Measurements from ENCODE around the gene WDR72. TPM values are rescaled to one million over a fixed set of nuclear protein-coding genes. Genes with fewer than 3 reads are reported as not detected.

Gene WDR72
- total RNA-seq, 2 donors from 2014 or later: 5.4 to 9.2 TPM

DNA sequence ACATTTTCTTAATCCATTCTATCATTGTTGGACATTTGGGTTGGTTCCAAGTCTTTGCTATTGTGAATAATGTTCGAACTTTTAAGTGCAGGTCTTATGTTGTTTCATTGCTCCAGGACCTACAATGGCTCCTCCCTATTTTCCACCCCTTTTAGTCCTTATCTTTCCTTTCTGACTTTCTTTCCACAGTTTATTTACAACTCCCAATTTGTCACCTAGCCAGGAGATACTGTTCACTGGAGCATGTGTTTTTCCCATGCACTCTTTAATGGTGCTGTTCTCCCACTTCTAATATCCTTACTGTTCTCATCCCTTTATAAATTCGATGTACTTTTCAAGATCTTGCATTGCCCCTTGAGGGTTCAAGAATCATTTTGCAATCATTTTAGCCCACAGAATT, 290.0 kb downstream of the WDR72 start:
- no peaks in the 10 kb centered on the region for H3K36me3 ChIP-seq (replicated peaks in 1 of 2; ENCODE audit: insufficient read depth in 1 of 2, low read depth in 2 of 2)
- DNase-seq (no peak), ATAC-seq (no peak)
- TF ChIP-seq POLR2A (IDR thresholded peaks at IDR 0.05) (no peak), CTCF (IDR thresholded peaks at IDR 0.05) (no peak)
- intact Hi-C loops (cut with DNase I): no loop called here
- WGBS, 2 donors: 43 to 46% methylated on average over 2 of the region's 2 CpGs
- no peaks in the 10 kb centered on the region for H3K27me3 ChIP-seq
- H3K4me3 ChIP-seq: no peak overlapping the region
- no peaks in the 10 kb centered on the region for H3K9me3 ChIP-seq
- H3K27ac ChIP-seq: no peak overlapping the region
- H3K4me1 ChIP-seq: peaks cover 42% of the 10 kb centered on the region

Small RNA genes lying within 50 kb of the gene (small RNA-seq; reads per million reads assigned to genes)
- gene RNU2-53P (not detected), gene RNU6-449P (not detected)

Other genes starting within 250 kb of the WDR72 start
- gene UNC13C, start 218.8 kb upstream of the WDR72 start, total RNA-seq: not detected

All from body of pancreas (tissue), 4 donors.